ENCODE data around the gene PTPN3.
"Not testable (repeated sequence)": the region's sequence is repeated elsewhere in the genome, so short reads cannot be mapped to it uniquely, and the experiment has no call there.

Gene PTPN3

DNA sequence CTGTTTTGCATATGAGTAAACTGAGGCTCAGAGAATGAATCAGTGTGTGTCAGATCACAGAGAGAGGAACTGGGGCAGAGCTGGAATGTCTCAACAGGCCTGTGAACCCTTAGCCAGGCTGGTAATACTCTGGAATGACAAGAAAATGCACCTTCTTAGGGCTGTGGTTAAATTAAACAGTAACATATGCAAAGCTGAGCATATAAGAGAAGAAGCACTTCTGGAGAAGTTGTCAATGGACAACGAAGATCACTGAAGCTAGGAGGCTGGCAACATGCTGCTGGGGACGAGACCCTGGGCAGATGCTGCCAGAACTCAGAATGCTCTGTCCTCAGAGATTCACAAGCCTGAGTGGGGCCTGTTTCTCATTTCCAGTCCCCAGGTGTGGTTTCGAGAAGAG, 112.6 kb downstream of the PTPN3 start:
- DNase-seq: no peak

GRCh38 chr9:109383947-109384346, 114.2 kb downstream of the PTPN3 start:
- no peak for DNase-seq

DNA sequence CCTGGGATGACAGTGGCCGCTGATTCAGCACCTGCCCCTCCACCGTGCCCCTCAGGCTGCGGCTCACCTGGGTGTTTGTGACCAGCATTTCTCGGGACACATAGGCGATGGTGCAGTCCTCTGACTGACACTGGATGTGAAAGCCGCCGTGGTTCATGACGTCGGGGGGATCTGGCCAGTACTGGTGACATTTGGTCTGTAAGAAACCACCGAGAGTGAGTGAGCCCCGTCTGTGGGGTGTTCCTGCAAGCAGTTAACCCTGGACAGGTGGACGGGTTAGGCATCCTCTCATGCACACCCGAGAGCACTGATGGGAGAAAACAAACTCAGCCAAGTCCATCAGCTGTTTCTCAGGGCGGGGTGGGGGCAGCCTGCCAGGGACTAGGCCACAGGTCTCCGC, 114.8 kb downstream of the PTPN3 start:
- no peak for DNase-seq

DNA sequence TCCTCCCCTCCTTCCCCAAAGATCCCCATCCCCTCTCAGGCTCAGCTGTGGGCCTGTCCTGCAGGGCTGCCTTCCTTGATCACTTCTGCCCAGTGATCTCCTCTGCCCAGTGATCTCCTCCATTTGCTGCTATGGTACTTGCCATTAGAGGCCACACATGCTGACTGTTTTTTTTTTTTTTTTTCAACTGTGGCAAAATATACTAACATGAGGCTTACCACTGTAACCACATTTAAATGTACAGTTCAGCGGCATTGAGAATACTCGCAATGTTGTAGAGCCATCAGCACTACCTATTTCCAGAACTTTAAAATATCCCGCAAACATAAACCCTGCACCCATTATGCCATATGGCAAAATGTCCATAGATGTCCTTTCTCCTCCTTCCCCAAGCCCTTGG, 115.5 kb downstream of the PTPN3 start:
- DNase-seq: no peak

DNA sequence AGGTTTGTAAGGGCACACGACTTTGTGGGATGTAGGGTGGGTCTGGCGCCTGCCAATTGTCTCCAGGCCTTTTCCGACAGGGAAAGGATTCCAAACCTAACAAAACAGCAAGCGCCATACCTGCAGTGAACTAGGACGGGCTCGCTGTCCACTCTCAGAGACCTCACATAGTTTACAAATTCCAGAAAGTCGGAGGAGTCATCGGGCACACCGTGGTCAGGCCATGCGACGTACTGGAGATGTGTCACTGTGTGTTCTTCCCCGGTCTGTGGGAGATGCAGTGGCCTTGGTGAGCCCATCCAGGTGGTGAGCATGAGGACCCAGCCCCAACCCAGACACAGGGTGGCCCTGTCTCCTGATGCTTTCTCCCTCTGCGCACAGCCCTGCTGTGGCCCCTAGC, 115.9 kb downstream of the PTPN3 start:
- DNase-seq: no peak

DNA sequence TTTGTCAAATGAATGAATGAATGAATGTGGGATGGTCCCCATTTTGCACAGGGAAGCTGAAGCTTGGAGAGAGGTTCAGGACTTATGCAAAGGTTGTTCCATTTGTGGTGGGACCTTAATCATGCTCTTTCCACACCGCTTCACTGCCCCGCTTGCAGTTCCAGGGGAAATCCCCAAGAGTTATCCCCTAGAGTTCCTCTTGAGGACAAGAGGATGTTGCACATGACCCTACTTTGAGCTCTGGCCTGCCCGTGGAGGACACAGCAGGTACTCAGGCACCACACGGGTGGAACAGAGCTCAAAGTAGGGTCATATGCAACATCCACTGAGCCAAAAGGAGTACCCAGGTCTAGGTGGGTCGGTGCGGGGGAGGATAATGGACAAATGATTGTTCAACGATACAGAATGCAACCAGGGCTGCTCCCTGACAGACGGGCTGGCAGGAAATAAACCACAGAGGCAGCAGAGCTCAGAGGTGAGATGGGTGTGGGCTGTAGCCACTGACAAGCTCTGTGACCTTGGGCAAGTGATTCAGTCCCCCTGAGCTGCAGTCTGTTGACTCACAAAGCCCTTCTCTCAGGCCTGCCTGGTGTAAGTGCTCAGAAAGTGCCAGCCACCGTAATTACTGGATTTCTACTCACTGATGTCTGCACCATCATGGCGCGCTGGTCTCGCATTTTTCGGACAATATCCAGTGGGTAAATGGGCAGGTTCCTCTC, 116.9 kb downstream of the PTPN3 start:
- no peak for DNase-seq

- no peak for DNase-seq
These were observed 118.6 kb downstream of the PTPN3 start for GRCh38 chr9:109379513-109379912.

DNA sequence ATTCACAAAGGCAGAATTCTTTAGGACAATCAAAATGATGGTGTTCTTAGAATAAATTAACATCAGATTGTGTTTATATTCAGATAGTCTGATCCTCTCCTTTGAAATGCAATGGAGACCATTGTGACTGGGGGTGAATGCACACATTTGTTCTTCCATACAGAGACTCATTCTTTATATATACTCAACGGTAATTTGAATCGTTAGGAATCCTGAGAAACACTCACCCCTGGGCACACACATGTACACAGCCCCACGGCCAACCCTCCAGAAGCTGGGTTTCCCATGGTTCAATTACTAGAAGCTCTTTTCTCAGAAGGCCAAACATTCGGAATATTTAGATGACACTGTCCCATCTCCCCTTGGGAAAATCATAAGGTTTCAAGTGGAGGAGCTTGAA, 119.8 kb downstream of the PTPN3 start:
- no peak for DNase-seq

- no peak for DNase-seq
These were observed 125.9 kb downstream of the PTPN3 start for GRCh38 chr9:109372246-109372645.

- DNase-seq: no peak
These were observed 126.7 kb downstream of the PTPN3 start for GRCh38 chr9:109371374-109371773.

DNA sequence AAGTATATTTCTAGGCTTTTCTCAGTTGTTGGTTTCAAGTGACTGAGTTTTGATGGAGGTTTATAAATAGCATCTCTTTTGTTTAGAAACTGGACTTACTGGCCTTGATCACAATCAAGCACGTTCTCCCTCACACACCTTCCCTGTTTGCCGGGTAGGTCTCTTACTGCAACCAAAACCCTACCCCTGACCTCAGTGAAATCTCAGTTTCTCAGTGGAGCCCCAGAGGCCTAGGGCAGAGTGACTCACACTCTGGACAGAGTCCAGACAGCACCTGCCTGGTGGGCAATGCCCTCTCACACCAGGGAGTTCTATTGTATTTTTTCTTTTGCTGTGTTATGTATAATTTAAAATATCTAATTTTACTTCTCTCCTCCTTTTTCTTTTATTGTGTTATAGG, 128.8 kb downstream of the PTPN3 start:
- no peak for DNase-seq

GRCh38 chr9:109360771-109361170, 137.3 kb downstream of the PTPN3 start:
- DNase-seq: no peak

GRCh38 chr9:109358968-109359603, 139.0 kb downstream of the PTPN3 start:
- DNase-seq: not testable (repeated sequence)

DNA sequence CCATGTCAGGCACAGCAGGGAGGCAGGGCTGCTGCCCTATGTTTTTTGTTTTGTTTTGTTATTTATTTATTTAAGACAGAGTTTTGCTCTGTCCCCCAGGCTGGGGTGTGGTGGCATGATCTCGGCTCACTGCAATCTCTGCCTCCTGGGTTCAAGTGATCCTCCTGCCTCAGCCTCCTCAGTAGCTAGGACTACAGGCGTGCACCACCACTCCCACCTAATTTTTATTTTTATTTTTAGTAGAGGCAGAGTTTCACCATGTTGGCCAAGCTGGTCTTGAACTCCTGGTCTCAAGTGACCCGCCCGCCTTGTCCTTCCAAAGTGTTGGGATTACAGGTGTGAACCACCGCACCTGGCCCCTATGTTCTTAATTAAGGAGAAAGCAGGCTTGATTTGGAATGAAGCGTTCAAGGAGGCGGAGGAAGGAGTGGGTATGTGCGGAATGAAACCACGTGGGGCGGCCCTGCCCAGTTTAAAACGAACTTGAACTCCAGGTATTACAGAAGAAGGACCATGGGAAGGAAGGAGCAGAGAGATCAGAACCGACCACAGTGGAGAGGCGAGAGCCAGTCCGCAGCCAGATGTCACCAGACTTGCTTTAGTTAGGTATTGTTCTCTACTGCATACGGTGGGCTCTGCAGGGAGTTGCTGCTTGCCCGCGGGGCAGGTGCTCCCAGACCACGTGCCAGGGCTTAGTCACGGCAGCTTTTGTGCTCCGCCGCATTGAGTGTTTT, 142.4 kb downstream of the PTPN3 start:
- DNase-seq: no peak

DNA sequence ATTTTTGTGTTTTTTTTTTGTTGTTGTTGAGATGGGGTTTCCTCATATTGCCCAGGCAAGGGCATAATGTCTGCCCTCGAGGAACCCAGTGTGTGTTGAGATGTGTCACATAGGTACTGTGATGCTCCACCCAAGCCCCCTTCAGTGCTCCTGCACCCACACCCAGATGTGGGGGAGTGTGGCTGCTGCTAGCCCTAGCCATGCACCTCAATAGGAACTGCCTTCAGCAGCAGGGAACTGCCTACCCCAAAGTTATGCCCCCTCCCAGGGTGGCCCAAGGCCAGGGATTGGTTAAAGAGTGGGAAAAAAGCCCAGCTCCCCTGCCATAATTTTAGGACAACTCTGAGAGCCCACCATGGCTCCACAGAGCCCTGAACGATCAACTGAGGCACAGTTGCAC, 143.9 kb downstream of the PTPN3 start:
- no peak for DNase-seq

DNA sequence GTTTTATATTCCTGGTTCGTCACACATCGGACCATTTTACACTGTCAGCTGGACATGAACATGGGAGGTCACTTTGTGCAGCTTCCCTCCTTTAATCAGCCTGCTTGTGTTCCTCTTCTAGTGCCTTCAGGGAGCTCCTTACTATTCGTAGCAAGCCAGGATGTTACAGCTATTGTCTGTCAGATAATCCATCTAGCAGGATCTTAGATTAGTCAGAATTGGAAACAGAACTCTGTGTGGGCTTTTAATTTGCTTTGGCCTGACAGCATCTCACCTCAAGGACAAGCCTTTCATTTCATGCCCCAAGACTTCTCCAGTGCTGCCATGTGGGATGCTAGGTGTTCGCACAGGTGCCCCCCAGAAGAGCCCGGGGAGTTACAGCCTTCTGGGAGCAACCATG, 147.1 kb downstream of the PTPN3 start:
- no peak for DNase-seq

GRCh38 chr9:109349421-109349846, 148.7 kb downstream of the PTPN3 start:
- no peak for DNase-seq

DNA sequence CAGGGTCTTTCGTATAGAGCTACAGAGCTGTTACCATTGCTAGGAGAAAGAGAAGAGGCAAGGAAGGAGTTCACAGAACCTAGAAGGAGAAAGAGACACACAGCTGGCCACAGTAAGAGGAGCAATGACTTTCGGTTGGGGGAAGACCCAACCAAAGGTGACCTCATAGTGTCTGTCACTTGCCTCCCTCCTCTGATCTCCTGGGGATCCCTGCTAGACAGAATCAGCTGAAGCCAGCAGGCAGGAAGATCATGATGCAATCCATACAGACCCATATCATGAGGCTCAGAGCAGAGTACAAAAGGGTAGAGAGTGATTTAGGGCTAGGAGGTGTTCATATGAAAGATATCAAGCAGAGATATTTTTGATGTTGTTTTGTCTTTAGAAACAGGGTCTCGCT, 151.2 kb downstream of the PTPN3 start:
- no peak for DNase-seq

- no peak for DNase-seq
These were observed 153.2 kb downstream of the PTPN3 start for GRCh38 chr9:109344866-109345265.

DNA sequence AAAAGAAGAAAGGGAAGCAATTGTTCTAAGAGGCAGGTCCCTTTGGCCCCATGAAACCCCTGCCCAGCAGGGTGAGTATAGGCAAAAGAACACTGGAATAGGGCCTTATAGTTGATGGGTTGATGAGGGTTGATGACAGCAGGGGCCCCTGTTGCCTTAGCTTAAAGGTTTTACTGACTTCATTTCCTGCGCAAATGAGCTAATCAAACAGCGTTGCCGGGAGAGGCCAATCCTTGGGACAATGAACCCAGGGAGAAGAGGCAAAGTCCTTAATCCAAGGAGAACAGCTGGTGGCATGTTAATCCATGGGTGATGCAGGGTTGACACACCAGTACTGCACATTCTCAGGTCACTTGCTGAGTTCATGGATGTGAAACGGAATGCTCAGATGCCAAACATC, 155.2 kb downstream of the PTPN3 start:
- no peak for DNase-seq

GRCh38 chr9:109341561-109341960, 156.5 kb downstream of the PTPN3 start:
- DNase-seq: no peak

- DNase-seq: not testable (repeated sequence)
These were observed 157.1 kb downstream of the PTPN3 start for GRCh38 chr9:109340979-109341378.

DNA sequence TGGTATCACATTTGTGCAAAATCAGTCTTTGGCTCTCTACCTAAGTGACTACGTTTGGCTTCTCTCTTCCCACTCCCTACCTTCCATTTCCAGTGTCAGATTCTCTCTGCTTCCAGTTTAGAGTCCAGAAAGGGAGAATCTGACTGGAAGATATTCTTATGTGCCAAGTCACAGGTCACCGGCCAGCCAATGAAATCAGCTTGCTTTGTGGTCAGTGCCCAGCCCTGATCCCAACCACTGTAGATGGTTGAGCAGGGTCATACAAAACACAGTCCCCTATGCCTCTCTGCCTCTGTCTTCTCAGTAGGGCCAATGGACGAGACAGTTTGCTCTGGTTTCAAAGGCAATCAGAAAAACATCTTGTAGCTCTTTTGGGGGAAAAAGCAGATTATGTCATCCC, 161.7 kb downstream of the PTPN3 start:
- no peak for DNase-seq

GRCh38 chr9:109335929-109336328, 162.2 kb downstream of the PTPN3 start:
- DNase-seq: no peak

All from stimulated activated naive CD4-positive, alpha-beta T cell treated with Interleukin-2 at 50 U/mL for 16 hours (primary cell).